Osteocyte (in vitro differentiated cells): Measurements from ENCODE around the gene BANF1. TPM values are rescaled to one million over a fixed set of nuclear protein-coding genes. Genes with fewer than 3 reads are reported as not detected.
A peak's percentile ranks its signal among the peaks of the same experiment; 100 is the strongest.
"Not testable (repeated sequence)": the region's sequence is repeated elsewhere in the genome, so short reads cannot be mapped to it uniquely, and the experiment has no call there.

ENCODE experiments used
- DNase-seq: peaks from one replicate; pipeline ENCODE4 v3.0.0; 2021; ENCODE audit warnings: mixed read lengths; ENCODE audit not compliant: unreplicated experiment; ENCODE audit errors: extremely low spot score
- H3K27ac Mint-ChIP-seq: one replicate; pipeline ENCODE4 v1.8.0; 2021; ENCODE audit warnings: mild to moderate bottlenecking, mixed read lengths; ENCODE audit not compliant: unreplicated experiment
- H3K27me3 Mint-ChIP-seq: one replicate; pipeline ENCODE4 v1.8.0; 2021; ENCODE audit warnings: mixed read lengths; ENCODE audit not compliant: unreplicated experiment
- H3K36me3 Mint-ChIP-seq: one replicate; pipeline ENCODE4 v1.8.0; 2021; ENCODE audit warnings: mixed read lengths; ENCODE audit not compliant: unreplicated experiment
- H3K4me1 Mint-ChIP-seq: one replicate; pipeline ENCODE4 v1.8.0; 2021; ENCODE audit warnings: mixed read lengths; ENCODE audit not compliant: unreplicated experiment
- H3K4me3 Mint-ChIP-seq: one replicate; pipeline ENCODE4 v1.8.0; 2021; ENCODE audit warnings: mild to moderate bottlenecking, moderate library complexity, mixed read lengths; ENCODE audit not compliant: unreplicated experiment
- H3K9me3 Mint-ChIP-seq: one replicate; pipeline ENCODE4 v1.8.0; 2021; ENCODE audit warnings: mixed read lengths; ENCODE audit not compliant: unreplicated experiment
- CTCF ChIP-seq: fragments of 200-600 bp; sonication (generic); IDR thresholded peaks from 2 replicates; pipeline ENCODE4 v1.5.0; 2021; ENCODE audit warnings: antibody characterized with exemption, mild to moderate bottlenecking, moderate library complexity
- total RNA-seq: library from RNA; stranded (reverse); gene quantifications from 2 replicates; pipeline ENCODE4 v1.2.1, GENCODE V29; 2021

Gene BANF1
- total RNA-seq, 1 donor from 2014 or later: 216 TPM

- no peak for DNase-seq
- peak overlapping the region; percentile 27 for H3K27ac Mint-ChIP-seq
- TF ChIP-seq CTCF: no peak
- H3K36me3 Mint-ChIP-seq: no peaks in the 10 kb centered on the region
- H3K9me3 Mint-ChIP-seq: no peaks in the 10 kb centered on the region
- H3K4me1 Mint-ChIP-seq: peaks cover 46% of the 10 kb centered on the region
- H3K27me3 Mint-ChIP-seq: no peaks in the 10 kb centered on the region
- H3K4me3 Mint-ChIP-seq: no peak overlapping the region
These were observed 17.9 kb downstream of the BANF1 start for GRCh38 chr11:66020212-66020611.

GRCh38 chr11:66020618-66021357 lies 18.5 kb downstream of the BANF1 start:
- H3K4me1 Mint-ChIP-seq: peaks cover 41% of the 10 kb centered on the region
- DNase-seq: no peak
- no peaks in the 10 kb centered on the region for H3K9me3 Mint-ChIP-seq
- H3K27ac Mint-ChIP-seq: peak overlapping the region; percentile 47
- H3K4me3 Mint-ChIP-seq: peak overlapping the region; percentile 10
- H3K36me3 Mint-ChIP-seq: no peaks in the 10 kb centered on the region
- no peaks in the 10 kb centered on the region for H3K27me3 Mint-ChIP-seq
- TF ChIP-seq CTCF: no peak

GRCh38 chr11:66022401-66023185 lies 20.3 kb downstream of the BANF1 start:
- Mint-ChIP-seq H3K4me3 (peak overlapping the region; percentile 33), H3K27me3 (no peaks in the 10 kb centered on the region), H3K9me3 (no peaks in the 10 kb centered on the region), H3K4me1 (peaks cover 27% of the 10 kb centered on the region), H3K36me3 (no peaks in the 10 kb centered on the region), H3K27ac (no peak overlapping the region)
- DNase-seq: peak; percentile 93
- peak; percentile 94 for TF ChIP-seq CTCF

- peaks cover 27% of the 10 kb centered on the region for H3K4me1 Mint-ChIP-seq
- not testable (repeated sequence) for DNase-seq, H3K36me3 Mint-ChIP-seq, H3K9me3 Mint-ChIP-seq, H3K27me3 Mint-ChIP-seq, H3K27ac Mint-ChIP-seq, H3K4me3 Mint-ChIP-seq
These were observed 20.8 kb downstream of the BANF1 start for GRCh38 chr11:66023186-66023440.

- no peak for TF ChIP-seq CTCF
- Mint-ChIP-seq H3K27me3 (no peaks in the 10 kb centered on the region), H3K36me3 (no peaks in the 10 kb centered on the region), H3K9me3 (no peaks in the 10 kb centered on the region), H3K4me1 (peaks cover 17% of the 10 kb centered on the region), H3K27ac (no peak within 1 kb of the TSS), H3K4me3 (no peak within 1 kb of the TSS)
- no peak for DNase-seq
These were observed 23.8 kb downstream of the BANF1 start, which contains the start of gene CATSPER1 for GRCh38 chr11:66026017-66026529. Gene CATSPER1 (minus strand): TSS chr11:66026479. CDS start chr11:66026379, 100 bp downstream.
